Left lung (tissue), 10 donors: ENCODE results near the gene HGF. TPM values are rescaled to one million over a fixed set of nuclear protein-coding genes. Genes with fewer than 3 reads are reported as not detected.
"Not testable (repeated sequence)": the region's sequence is repeated elsewhere in the genome, so short reads cannot be mapped to it uniquely, and the experiment has no call there.

ENCODE experiments used
- ATAC-seq: fragments of 200-7000 bp; cut with Tn5 transposase; one replicate; pipeline ENCODE4 v1.9.1; 2020; ENCODE audit warnings: moderate library complexity
- DNase-seq, 4 donors: peaks; one replicate each; pipeline ENCODE4 v3.0.0-alpha.2; 2013 to 2020
- H3K27ac ChIP-seq, 2 donors: fragments of 200-600 bp; sonication (generic) in 1 of 2; one replicate each; pipeline versions ENCODE4 v1.5.0 to v1.8.0; 2020 to 2021
- H3K27me3 ChIP-seq, 2 donors: fragments of 200-600 bp; sonication (generic) in 1 of 2; one replicate each; pipeline versions ENCODE4 v1.5.0 to v1.8.0; 2020 to 2021
- H3K36me3 ChIP-seq, 2 donors: fragments of 200-600 bp; sonication (generic) in 1 of 2; one replicate each; pipeline versions ENCODE4 v1.5.0 to v1.8.0; 2020 to 2021
- H3K4me1 ChIP-seq, 2 donors: fragments of 200-600 bp; one replicate each; pipeline ENCODE4 v1.8.0; 2021
- H3K4me3 ChIP-seq, 2 donors: fragments of 200-600 bp; sonication (generic) in 1 of 2; one replicate each; pipeline versions ENCODE4 v1.5.0 to v1.8.0; 2020 to 2021; ENCODE audit warnings: mild to moderate bottlenecking in 1 of 2
- H3K9me3 ChIP-seq, 2 donors: fragments of 200-600 bp; sonication (generic) in 1 of 2; one replicate each; pipeline versions ENCODE4 v1.5.0 to v1.8.0; 2020 to 2021
- intact Hi-C, 2 donors: fragments of 100-400 bp; cut with DNase I; formaldehyde crosslinking; loops; one replicate each; pipeline versions ENCODE4 v1.11.2 to v1.14.2; 2022
- polyA plus RNA-seq, 6 donors: library from polyadenylated mRNA; unstranded; fragments of 120-200 nt; gene quantifications; one replicate each; pipeline ENCODE4 v1.2.1, GENCODE V29; 2013; ENCODE audit not compliant: insufficient read length in 6 of 6
- total RNA-seq, 2 donors: library from RNA; stranded (reverse); fragmentation: NEBNext Ultra II Directional; extraction: Animal tissue kit (Norgen Biotek cat#: 25700); gene quantifications; one replicate each; pipeline ENCODE4 v1.2.1, GENCODE V29; 2021
- TF ChIP-seq, protein P1 (sequence below), 2 donors: fragments of 200-600 bp; sonication (generic) in 1 of 2; IDR thresholded peaks; one replicate each; pipeline versions ENCODE4 v1.5.0 to v1.8.0; 2021; ENCODE audit warnings: antibody characterized with exemption in 2 of 2
- donor health status: DM: no; HTN: yes; CAD: no.
- donor health status: DM: no; HTN: no; CAD: no.

HGF gene
- total and polyA plus RNA-seq, 8 donors: 21.0 to 42.0 (median 29.1) TPM

GRCh38 chr7:81810476-81811155 lies 40.8 kb upstream of the HGF start:
- intact Hi-C loops: no loop called here
- Histone ChIP-seq H3K4me3 (no peak overlapping the region), H3K36me3 (no peaks in the 10 kb centered on the region), H3K9me3 (no peaks in the 10 kb centered on the region), H3K27me3 (no peaks in the 10 kb centered on the region), H3K27ac (peak overlapping the region; percentile 16 to 75), H3K4me1 (peaks cover 0 to 10% of the 10 kb centered on the region in 2 donors)
- TF ChIP-seq, protein P1, sequence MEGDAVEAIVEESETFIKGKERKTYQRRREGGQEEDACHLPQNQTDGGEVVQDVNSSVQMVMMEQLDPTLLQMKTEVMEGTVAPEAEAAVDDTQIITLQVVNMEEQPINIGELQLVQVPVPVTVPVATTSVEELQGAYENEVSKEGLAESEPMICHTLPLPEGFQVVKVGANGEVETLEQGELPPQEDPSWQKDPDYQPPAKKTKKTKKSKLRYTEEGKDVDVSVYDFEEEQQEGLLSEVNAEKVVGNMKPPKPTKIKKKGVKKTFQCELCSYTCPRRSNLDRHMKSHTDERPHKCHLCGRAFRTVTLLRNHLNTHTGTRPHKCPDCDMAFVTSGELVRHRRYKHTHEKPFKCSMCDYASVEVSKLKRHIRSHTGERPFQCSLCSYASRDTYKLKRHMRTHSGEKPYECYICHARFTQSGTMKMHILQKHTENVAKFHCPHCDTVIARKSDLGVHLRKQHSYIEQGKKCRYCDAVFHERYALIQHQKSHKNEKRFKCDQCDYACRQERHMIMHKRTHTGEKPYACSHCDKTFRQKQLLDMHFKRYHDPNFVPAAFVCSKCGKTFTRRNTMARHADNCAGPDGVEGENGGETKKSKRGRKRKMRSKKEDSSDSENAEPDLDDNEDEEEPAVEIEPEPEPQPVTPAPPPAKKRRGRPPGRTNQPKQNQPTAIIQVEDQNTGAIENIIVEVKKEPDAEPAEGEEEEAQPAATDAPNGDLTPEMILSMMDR (IDR thresholded peaks at IDR 0.05): no peak
- ATAC-seq (peak; percentile 76), DNase-seq (no peak)

- DNase-seq, H3K36me3 ChIP-seq, intact Hi-C loops, H3K27ac ChIP-seq, H3K9me3 ChIP-seq, ATAC-seq, H3K4me3 ChIP-seq, H3K27me3 ChIP-seq: not testable (repeated sequence)
- peaks cover 0 to 10% of the 10 kb centered on the region in 2 donors for H3K4me1 ChIP-seq
Measured at GRCh38 chr7:81808310-81808709, 38.5 kb upstream of the HGF start.

GRCh38 chr7:81803267-81803666 lies 33.4 kb upstream of the HGF start:
- Histone ChIP-seq H3K4me1 (no peaks in the 10 kb centered on the region), H3K36me3 (no peaks in the 10 kb centered on the region), H3K27me3 (no peaks in the 10 kb centered on the region), H3K27ac (no peak overlapping the region), H3K9me3 (no peaks in the 10 kb centered on the region), H3K4me3 (no peak overlapping the region)
- DNase-seq (no peak), ATAC-seq (no peak)
- intact Hi-C loops: no loop called here
- TF ChIP-seq, protein P1 (IDR thresholded peaks at IDR 0.05): no peak

DNA sequence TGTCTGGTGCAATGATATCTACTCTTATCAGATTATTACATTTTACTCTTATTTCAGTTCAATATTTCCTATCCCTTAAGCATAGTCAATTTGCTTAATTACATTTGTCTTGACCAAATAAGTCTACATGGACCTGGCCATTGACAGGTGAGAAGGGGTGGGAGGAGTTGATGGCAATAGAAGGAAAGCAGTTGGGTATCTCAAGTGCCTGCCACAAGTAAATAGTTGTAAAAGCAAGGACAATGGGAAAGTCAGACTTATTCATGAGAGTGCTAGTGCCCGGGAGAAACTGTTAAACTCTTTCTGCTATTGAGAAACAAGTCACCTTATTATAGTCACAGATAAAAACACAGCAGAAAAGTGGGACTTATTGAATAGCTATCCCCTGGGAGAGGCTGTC lies 32.4 kb upstream of the HGF start:
- no peaks in the 10 kb centered on the region for H3K27me3 ChIP-seq
- ATAC-seq (no peak), DNase-seq (no peak)
- H3K27ac ChIP-seq: no peak overlapping the region
- H3K36me3 ChIP-seq: no peaks in the 10 kb centered on the region
- intact Hi-C loops: no loop called here
- no peaks in the 10 kb centered on the region for H3K4me1 ChIP-seq
- TF ChIP-seq, protein P1 (IDR thresholded peaks at IDR 0.05): no peak
- H3K4me3 ChIP-seq: no peak overlapping the region
- H3K9me3 ChIP-seq: no peaks in the 10 kb centered on the region

DNA sequence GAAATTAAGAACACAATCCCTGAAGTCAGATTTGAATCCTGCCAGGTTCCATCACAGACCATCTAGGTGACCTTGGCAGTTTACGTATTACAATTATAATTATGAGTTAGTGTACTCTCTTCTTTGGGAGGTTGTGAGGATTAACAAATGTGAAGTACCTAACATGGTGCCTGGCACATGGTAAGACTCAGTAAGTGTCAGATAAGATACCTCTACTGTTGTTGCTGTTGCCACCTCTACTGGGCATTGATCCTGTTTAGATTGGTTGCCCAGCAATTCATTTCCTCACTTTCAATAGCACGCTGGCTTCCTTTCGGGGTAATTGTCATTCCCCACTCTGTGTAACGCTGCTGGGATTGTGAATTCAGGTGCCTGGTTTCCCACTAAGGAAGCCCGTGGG lies 31.7 kb upstream of the HGF start:
- Histone ChIP-seq H3K27me3 (no peaks in the 10 kb centered on the region), H3K27ac (no peak overlapping the region), H3K9me3 (no peaks in the 10 kb centered on the region), H3K4me3 (no peak overlapping the region), H3K4me1 (no peaks in the 10 kb centered on the region), H3K36me3 (no peaks in the 10 kb centered on the region)
- TF ChIP-seq, protein P1 (IDR thresholded peaks at IDR 0.05): no peak
- intact Hi-C loops: no loop called here
- DNase-seq (no peak), ATAC-seq (no peak)
